ENCODE data around the gene FOCAD.

DNA sequence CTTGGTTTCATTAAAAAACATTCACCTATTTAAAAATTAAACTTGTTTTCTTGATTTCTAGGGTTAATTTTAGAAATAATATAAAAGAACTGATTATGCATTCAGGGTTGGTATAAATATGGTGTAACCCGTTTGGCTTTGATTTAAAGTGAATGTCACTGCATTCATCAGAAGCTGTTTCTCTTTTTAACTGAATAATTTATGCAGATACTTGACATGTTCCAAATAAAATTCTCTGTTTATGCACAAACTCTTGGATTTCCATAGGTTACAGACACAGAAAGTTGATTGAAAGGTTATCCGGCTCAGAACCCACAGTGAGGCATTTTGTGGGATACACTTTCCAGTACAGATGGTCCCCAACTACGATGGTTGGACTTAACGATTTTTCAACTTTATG is 186.1 kb downstream of the FOCAD start:
- TF ChIP-seq, protein P1, sequence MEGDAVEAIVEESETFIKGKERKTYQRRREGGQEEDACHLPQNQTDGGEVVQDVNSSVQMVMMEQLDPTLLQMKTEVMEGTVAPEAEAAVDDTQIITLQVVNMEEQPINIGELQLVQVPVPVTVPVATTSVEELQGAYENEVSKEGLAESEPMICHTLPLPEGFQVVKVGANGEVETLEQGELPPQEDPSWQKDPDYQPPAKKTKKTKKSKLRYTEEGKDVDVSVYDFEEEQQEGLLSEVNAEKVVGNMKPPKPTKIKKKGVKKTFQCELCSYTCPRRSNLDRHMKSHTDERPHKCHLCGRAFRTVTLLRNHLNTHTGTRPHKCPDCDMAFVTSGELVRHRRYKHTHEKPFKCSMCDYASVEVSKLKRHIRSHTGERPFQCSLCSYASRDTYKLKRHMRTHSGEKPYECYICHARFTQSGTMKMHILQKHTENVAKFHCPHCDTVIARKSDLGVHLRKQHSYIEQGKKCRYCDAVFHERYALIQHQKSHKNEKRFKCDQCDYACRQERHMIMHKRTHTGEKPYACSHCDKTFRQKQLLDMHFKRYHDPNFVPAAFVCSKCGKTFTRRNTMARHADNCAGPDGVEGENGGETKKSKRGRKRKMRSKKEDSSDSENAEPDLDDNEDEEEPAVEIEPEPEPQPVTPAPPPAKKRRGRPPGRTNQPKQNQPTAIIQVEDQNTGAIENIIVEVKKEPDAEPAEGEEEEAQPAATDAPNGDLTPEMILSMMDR (conservative IDR thresholded peaks at IDR 0.05 in 1 of 2, IDR thresholded peaks at IDR 0.05 in 1 of 2; ENCODE audit: low read depth in 1 of 2, low read length in 2 of 2) = no peak
- TF ChIP-seq EZH2 (IDR thresholded peaks at IDR 0.05; ENCODE audit: low read length, missing control alignments) = no peak

All from fibroblast of lung (primary cell).